ENCODE measurements around the gene UQCC3. TPM values are rescaled to one million over a fixed set of nuclear protein-coding genes. Genes with fewer than 3 reads are reported as not detected.

Gene UQCC3
- total and polyA plus RNA-seq, 2 of the 13 experiments (the other 11 are each of a cell fraction or from before 2014, with no cell fraction given): 7.7 to 16.0 TPM

DNA sequence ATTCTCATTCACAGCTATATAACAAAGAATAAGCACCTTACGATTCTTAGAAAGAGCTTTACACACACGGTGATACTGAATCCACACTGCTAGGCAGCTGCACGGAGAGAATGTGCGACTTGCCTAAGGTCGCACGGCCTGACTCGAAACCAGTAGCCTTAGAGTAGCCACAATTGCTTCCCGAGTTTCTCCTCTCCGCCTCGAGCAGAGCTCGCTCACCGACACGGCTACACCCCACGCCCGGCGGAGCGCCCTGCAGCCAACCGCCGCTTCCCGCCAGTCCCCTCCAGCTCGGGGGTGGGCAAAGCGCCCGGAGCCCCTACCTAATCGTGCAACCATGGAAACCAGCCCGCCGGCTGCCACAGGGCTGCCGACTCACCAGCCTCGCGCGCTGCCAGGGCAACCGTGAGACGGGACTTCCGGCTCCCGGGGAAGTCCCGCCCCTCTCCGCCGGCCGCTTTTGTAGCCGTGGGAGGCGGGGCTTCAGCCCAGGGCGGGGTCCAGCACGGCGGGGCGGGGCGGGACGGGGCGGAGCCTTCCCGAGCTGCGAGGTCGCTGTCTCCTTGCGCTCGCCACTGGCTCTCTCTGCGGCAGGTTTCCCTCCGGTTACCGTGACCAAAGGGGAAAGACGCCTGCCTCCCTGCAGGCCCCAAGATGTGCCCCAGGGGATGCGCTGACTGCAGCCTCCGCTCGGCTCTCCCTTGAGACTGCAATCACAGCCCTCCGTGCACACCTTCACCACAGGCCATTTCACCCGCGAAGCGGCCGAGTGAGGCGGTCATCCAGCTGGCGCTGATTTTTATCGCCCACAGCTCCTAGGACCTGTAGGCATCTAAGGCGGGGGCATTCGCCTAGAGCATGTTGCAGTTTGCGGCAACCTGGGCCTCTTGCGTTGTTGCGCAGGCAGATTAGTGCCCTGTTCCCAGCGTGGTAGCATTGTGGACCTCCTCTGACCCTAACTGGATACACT lies 34.7 kb downstream of the UQCC3 start (continued):
- TF ChIP-seq ZNF281 (CRISPR knock-in tag; IDR thresholded peaks at IDR 0.05; ENCODE audit: borderline replicate concordance) (no peak), SMAD1 (CRISPR knock-in tag; IDR thresholded peaks at IDR 0.05; ENCODE audit: borderline replicate concordance, low read depth) (no peak), RNF2 (conservative IDR thresholded peaks at IDR 0.05; ENCODE audit: low read depth) (no peak), ZBTB2 (CRISPR knock-in tag; IDR thresholded peaks at IDR 0.05; ENCODE audit: low read depth) (peak; percentile 34; the same call in 1 of the 2 replicates), IRF9 (CRISPR knock-in tag; IDR thresholded peaks at IDR 0.05; ENCODE audit: borderline replicate concordance) (0 out of 2 replicates have a peak, but pooled peaks have one; percentile 51), ZMYM3 (CRISPR knock-in tag; IDR thresholded peaks at IDR 0.05) (no peak), ZNF101 (CRISPR knock-in tag; IDR thresholded peaks at IDR 0.05; ENCODE audit: borderline replicate concordance, low read depth) (no peak), ZNF800 (CRISPR knock-in tag; IDR thresholded peaks at IDR 0.05) (no peak), GFI1 (CRISPR knock-in tag; IDR thresholded peaks at IDR 0.05; ENCODE audit: borderline replicate concordance) (no peak), ARID2 (CRISPR knock-in tag; IDR thresholded peaks at IDR 0.05; ENCODE audit: borderline replicate concordance) (0 out of 2 replicates have a peak, but pooled peaks have one; percentile 68)
- TF ChIP-seq, protein P1, sequence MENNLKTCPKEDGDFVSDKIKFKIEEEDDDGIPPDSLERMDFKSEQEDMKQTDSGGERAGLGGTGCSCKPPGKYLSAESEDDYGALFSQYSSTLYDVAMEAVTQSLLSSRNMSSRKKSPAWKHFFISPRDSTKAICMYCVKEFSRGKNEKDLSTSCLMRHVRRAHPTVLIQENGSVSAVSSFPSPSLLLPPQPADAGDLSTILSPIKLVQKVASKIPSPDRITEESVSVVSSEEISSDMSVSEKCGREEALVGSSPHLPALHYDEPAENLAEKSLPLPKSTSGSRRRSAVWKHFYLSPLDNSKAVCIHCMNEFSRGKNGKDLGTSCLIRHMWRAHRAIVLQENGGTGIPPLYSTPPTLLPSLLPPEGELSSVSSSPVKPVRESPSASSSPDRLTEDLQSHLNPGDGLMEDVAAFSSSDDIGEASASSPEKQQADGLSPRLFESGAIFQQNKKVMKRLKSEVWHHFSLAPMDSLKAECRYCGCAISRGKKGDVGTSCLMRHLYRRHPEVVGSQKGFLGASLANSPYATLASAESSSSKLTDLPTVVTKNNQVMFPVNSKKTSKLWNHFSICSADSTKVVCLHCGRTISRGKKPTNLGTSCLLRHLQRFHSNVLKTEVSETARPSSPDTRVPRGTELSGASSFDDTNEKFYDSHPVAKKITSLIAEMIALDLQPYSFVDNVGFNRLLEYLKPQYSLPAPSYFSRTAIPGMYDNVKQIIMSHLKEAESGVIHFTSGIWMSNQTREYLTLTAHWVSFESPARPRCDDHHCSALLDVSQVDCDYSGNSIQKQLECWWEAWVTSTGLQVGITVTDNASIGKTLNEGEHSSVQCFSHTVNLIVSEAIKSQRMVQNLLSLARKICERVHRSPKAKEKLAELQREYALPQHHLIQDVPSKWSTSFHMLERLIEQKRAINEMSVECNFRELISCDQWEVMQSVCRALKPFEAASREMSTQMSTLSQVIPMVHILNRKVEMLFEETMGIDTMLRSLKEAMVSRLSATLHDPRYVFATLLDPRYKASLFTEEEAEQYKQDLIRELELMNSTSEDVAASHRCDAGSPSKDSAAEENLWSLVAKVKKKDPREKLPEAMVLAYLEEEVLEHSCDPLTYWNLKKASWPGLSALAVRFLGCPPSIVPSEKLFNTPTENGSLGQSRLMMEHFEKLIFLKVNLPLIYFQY (CRISPR knock-in tag; IDR thresholded peaks at IDR 0.05; ENCODE audit: borderline replicate concordance): no peak
